GM19438 (cell line): ENCODE data around the gene ZBTB7C.
"Not testable (repeated sequence)": the region's sequence is repeated elsewhere in the genome, so short reads cannot be mapped to it uniquely, and the experiment has no call there.

ENCODE experiments used
- ATAC-seq: cut with Tn5 transposase; IDR thresholded peaks from one replicate; pipeline ENCODE4 v1.9.1; 2021; ENCODE audit warnings: low read depth; ENCODE audit not compliant: unreplicated experiment

Gene ZBTB7C

GRCh38 chr18:48304906-48305693, 104.1 kb downstream of the ZBTB7C start:
- ATAC-seq = no peak

- ATAC-seq = no peak
These were observed 105.3 kb downstream of the ZBTB7C start for GRCh38 chr18:48303883-48304282.

GRCh38 chr18:48302736-48303135, 106.4 kb downstream of the ZBTB7C start:
- no peak for ATAC-seq

GRCh38 chr18:48300463-48300961, 108.7 kb downstream of the ZBTB7C start:
- no peak for ATAC-seq

- ATAC-seq = no peak
These were observed 112.0 kb downstream of the ZBTB7C start for GRCh38 chr18:48297139-48297538.

GRCh38 chr18:48296581-48296980, 112.6 kb downstream of the ZBTB7C start:
- no peak for ATAC-seq

- ATAC-seq = no peak
These were observed 113.4 kb downstream of the ZBTB7C start for GRCh38 chr18:48295586-48296311.

GRCh38 chr18:48294899-48295585, 114.1 kb downstream of the ZBTB7C start:
- ATAC-seq = no peak

- ATAC-seq = no peak
These were observed 115.0 kb downstream of the ZBTB7C start for GRCh38 chr18:48293954-48294898.

- no peak for ATAC-seq
These were observed 116.3 kb downstream of the ZBTB7C start for GRCh38 chr18:48292782-48293424.

- no peak for ATAC-seq
These were observed 117.0 kb downstream of the ZBTB7C start for GRCh38 chr18:48292229-48292628.

GRCh38 chr18:48290162-48290926, 118.8 kb downstream of the ZBTB7C start:
- ATAC-seq = no peak

- no peak for ATAC-seq
These were observed 124.4 kb downstream of the ZBTB7C start for GRCh38 chr18:48284743-48285142.

GRCh38 chr18:48284011-48284410, 125.2 kb downstream of the ZBTB7C start:
- ATAC-seq = not testable (repeated sequence)

- ATAC-seq = not testable (repeated sequence)
These were observed 127.7 kb downstream of the ZBTB7C start for GRCh38 chr18:48281460-48281859.

- no peak for ATAC-seq
These were observed 129.9 kb downstream of the ZBTB7C start for GRCh38 chr18:48279312-48279711.

- no peak for ATAC-seq
These were observed 131.1 kb downstream of the ZBTB7C start for GRCh38 chr18:48278081-48278480.

- no peak for ATAC-seq
These were observed 134.9 kb downstream of the ZBTB7C start for GRCh38 chr18:48274301-48274700.

- ATAC-seq = no peak
These were observed 138.3 kb downstream of the ZBTB7C start for GRCh38 chr18:48270929-48271328.
